Esophagus muscularis mucosa (tissue), 4 donors: ENCODE measurements around the gene SLC39A13. TPM values are rescaled to one million over a fixed set of nuclear protein-coding genes. Genes with fewer than 3 reads are reported as not detected.

Source experiments
- DNase-seq: peaks from one replicate; pipeline ENCODE4 v3.0.0-alpha.2; 2017; ENCODE audit errors: extremely low spot score
- H3K27ac ChIP-seq, 4 donors: fragments of 200-600 bp; sonication (generic); replicated peaks in 1 of 4; 1 replicate in 3 of 4; 2 replicates in 1 of 4; pipeline ENCODE4 v1.5.1; 2016 to 2019; ENCODE audit warnings: mild to moderate bottlenecking in 1 of 4
- H3K27me3 ChIP-seq, 4 donors: fragments of 200-600 bp; sonication (generic); one replicate each; pipeline versions ENCODE4 v1.5.1 to v1.6.0; 2016 to 2019
- H3K36me3 ChIP-seq, 4 donors: fragments of 200-600 bp; sonication (generic); one replicate each; pipeline ENCODE4 v1.5.1; 2016 to 2019
- H3K4me1 ChIP-seq, 4 donors: fragments of 200-600 bp; sonication (generic); one replicate each; pipeline ENCODE4 v1.5.1; 2016 to 2019
- H3K4me3 ChIP-seq, 4 donors: fragments of 200-600 bp; sonication (generic); 1 replicate in 2 of 4; 2 replicates in 2 of 4; pipeline ENCODE4 v1.5.1; 2016 to 2019; ENCODE audit warnings: mild to moderate bottlenecking in 4 of 4, moderate library complexity in 1 of 4
- H3K9me3 ChIP-seq, 4 donors: fragments of 200-600 bp; sonication (generic); 1 replicate in 3 of 4; 2 replicates in 1 of 4; pipeline ENCODE4 v1.5.1; 2016 to 2019
- EP300 ChIP-seq: sonication (generic); formaldehyde crosslinking; IDR thresholded peaks from one replicate; pipeline ENCODE4 v1.6.1; 2017; ENCODE audit warnings: antibody characterized with exemption
- POLR2A ChIP-seq: fragments of 450-650 bp; IDR thresholded peaks from one replicate; pipeline ENCODE4 v1.6.1; 2017; ENCODE audit warnings: antibody characterized with exemption, moderate library complexity, mild to moderate bottlenecking, low read depth
- POLR2AphosphoS5 ChIP-seq, 2 donors: sonication (generic); formaldehyde crosslinking; IDR thresholded peaks; one replicate each; pipeline ENCODE4 v1.6.1; 2017; ENCODE audit warnings: antibody characterized with exemption in 2 of 2
- WGBS: methylation state at CpG from one replicate; pipeline ENCODE4 v1.1.5; 2018; 5-methylcytosine and 5-hydroxymethylcytosine counted together
- intact Hi-C: fragments of 100-400 bp; cut with DNase I; formaldehyde crosslinking; loops from one replicate; pipeline ENCODE4 v1.15.1; 2023
- total RNA-seq, 4 donors: library from RNA; depleted of rRNA; stranded (reverse); fragments of >200 nt; gene quantifications; one replicate each; pipeline versions ENCODE4 v1.1.0 to v1.2.1, GENCODE V29; 2016
- TF ChIP-seq, protein P1 (sequence below), 3 experiments: fragments of 200-600 bp in 2 of 3; fragments of 450-650 bp in 1 of 3; sonication (generic) in 2 of 3; IDR thresholded peaks; one replicate each; pipeline ENCODE4 v1.5.1; 2017 to 2019; ENCODE audit warnings: antibody characterized with exemption in 3 of 3, mild to moderate bottlenecking in 2 of 3, moderate library complexity in 1 of 3

The SLC39A13 gene
- total RNA-seq, 4 donors from 2014 or later = 91.9 to 251 (median 129) TPM

DNA sequence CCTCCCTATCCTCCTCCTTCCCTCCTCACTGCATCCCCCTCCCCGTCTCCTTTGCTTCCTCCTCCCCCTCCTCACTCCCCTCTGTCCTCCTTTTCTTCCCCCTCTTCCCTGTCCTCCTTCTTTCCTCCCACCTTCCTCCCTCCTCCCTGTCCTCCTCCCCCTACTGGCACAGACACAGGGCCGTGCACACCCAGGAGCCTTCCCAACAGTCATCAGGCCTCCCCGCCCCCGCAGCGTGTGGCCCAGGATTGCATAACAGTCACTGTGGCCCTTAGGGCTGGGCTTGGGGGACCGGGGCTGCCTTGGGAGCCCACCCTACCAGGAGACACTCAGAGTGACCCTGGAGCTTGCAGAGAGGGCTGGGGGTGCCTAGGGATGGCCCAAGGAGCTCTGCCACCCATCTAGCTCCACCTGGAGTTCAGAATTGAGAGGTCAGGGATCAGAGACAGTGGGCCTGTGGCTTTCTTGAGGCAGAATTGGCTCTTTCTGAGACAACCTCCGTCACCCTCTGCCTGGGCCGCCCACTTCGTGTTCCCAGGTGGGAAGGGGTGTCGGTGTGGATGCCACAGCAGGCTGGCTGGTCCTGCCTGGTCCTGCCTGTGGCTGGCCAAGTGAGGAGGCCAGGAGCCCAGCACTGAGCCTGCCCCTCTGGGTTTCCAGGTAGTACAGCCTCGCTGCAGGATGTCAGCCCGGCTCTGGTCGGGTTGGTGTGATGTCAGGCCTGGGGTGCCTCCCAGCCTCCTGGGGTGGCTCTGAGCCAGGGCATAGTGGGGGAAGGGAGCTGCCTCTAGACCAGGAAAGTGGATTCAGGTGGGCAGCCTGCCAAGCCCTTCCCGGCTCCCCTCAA lies 31.6 kb upstream of the SLC39A13 start:
- DNase-seq = no peak
- no peak for TF ChIP-seq EP300
- H3K27ac ChIP-seq = peak overlapping the region; percentile 31 to 72 (median 64)
- H3K4me1 ChIP-seq = peaks cover 0 to 8% (median 3%) of the 10 kb centered on the region in 4 donors
- H3K9me3 ChIP-seq = no peaks in the 10 kb centered on the region
- H3K27me3 ChIP-seq = no peaks in the 10 kb centered on the region
- 60% methylated on average over 14 of the region's 14 CpGs for WGBS
- intact Hi-C loops = no loop called here
- peak overlapping the region; percentile 39 to 53 (median 41) for H3K4me3 ChIP-seq
- no peaks in the 10 kb centered on the region for H3K36me3 ChIP-seq

DNA sequence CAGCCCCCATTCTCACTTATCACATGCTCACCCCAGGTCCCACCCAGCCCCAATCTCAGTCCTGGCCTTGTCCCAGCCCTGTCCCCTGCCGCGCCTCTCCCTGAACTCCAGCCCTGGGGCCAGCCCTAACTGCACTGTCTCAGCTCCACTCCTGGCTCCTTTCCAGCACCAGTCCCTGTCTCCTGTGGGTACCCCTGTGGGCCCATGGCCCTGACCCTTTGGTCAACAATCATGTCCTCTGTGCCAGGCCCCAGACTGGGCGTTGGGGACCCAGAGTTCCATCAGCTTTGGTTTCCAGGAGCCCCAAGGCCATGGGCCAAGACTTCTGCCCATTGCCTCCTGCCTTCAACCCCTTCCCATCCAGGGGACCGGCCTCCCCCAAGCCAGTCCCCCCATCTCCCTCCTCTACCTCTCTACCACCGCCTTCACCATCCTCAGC lies 30.8 kb upstream of the SLC39A13 start:
- no peaks in the 10 kb centered on the region for H3K36me3 ChIP-seq
- intact Hi-C loops = no loop called here
- H3K27ac ChIP-seq = peak overlapping the region; percentile 51 to 72 (median 64)
- peak overlapping the region; percentile 39 to 53 (median 41) for H3K4me3 ChIP-seq
- no peak for DNase-seq
- WGBS = 80% methylated on average over 5 of the region's 5 CpGs
- no peaks in the 10 kb centered on the region for H3K9me3 ChIP-seq
- no peaks in the 10 kb centered on the region for H3K27me3 ChIP-seq
- TF ChIP-seq POLR2A (no peak), POLR2AphosphoS5 (IDR thresholded peaks at IDR 0.05) (no peak), EP300 (no peak)
- TF ChIP-seq, protein P1, sequence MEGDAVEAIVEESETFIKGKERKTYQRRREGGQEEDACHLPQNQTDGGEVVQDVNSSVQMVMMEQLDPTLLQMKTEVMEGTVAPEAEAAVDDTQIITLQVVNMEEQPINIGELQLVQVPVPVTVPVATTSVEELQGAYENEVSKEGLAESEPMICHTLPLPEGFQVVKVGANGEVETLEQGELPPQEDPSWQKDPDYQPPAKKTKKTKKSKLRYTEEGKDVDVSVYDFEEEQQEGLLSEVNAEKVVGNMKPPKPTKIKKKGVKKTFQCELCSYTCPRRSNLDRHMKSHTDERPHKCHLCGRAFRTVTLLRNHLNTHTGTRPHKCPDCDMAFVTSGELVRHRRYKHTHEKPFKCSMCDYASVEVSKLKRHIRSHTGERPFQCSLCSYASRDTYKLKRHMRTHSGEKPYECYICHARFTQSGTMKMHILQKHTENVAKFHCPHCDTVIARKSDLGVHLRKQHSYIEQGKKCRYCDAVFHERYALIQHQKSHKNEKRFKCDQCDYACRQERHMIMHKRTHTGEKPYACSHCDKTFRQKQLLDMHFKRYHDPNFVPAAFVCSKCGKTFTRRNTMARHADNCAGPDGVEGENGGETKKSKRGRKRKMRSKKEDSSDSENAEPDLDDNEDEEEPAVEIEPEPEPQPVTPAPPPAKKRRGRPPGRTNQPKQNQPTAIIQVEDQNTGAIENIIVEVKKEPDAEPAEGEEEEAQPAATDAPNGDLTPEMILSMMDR (IDR thresholded peaks at IDR 0.05) = no peak
- peaks cover 0 to 8% (median 3%) of the 10 kb centered on the region in 4 donors for H3K4me1 ChIP-seq

DNA sequence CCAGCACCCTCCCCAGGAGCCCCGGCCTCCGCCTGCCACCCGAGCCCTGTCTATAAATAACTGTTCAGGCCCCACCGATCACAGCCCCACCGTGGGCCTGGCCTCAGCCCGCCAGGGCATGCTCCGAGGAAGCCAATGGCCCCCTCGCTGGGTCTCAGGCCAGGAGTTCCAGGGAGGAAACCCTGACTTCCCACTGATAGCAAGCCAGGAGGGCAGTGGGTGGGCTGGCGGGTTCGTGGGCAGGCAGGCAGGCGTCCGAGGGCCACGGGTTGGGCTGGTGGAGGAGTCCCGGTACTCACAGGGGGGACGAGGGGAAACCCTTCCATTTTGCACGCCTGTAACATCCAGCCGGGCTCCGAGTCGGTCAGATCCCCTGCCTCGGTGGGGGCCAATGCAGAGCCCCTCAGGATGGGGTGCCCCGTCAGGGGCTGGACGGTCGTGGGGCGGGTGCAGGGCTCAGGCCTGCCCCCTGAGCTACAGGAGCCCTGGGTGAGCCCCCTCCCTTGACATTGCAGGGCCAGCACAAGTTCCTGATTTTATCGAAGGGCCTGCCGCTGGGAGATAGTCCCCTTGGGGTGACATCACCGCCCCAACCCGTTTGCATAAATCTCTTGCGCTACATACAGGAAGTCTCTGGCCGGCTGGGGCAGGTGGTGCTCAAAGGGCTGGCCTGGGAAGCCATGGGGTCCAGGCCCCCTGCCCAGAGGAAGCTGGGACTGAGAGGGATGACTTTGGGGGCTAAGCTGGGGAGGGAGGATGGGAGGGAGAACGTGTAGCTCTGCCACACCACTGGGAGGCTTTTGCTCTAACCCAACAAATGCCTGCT lies 30.2 kb upstream of the SLC39A13 start, which contains the start of gene SPI1:
Gene SPI1 (minus strand): TSS at position 538 of the 826 bp plus-strand sequence. CDS start 194 bp downstream, at position 344.
- Histone ChIP-seq H3K36me3 (no peaks in the 10 kb centered on the region), H3K4me1 (peaks cover 0 to 8% (median 3%) of the 10 kb centered on the region in 4 donors), H3K27ac (peak within 1 kb of the TSS; percentile 51 to 72 (median 64)), H3K27me3 (no peaks in the 10 kb centered on the region), H3K9me3 (no peaks in the 10 kb centered on the region), H3K4me3 (peak within 1 kb of the TSS; percentile 39 to 53 (median 41))
- no peak for DNase-seq
- 89% methylated on average over 3 of the region's 31 CpGs for WGBS
- intact Hi-C loops = no loop called here
- TF ChIP-seq, protein P1 (IDR thresholded peaks at IDR 0.05) = no peak
- peak in 1 of 2 donors; percentile 33 for TF ChIP-seq POLR2AphosphoS5 (IDR thresholded peaks at IDR 0.05)

DNA sequence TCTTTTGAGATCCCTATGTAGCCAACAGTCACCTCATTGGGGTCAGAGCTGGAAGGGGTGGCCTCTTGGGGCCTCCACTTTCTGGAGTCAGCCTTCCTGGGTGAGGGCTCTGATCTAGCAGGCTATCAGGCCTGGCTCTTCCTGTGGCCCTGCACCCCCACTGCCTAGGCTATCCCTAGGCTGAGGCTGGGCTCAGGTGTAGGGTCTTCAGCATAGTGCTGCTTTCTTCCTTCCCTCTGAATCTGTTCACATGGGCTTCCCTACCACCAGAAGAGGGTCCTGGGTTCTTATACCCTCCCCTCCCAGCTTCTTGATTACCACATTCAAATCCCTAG lies 29.6 kb upstream of the SLC39A13 start:
- peaks cover 0 to 5% (median 2%) of the 10 kb centered on the region in 4 donors for H3K4me1 ChIP-seq
- H3K36me3 ChIP-seq = no peaks in the 10 kb centered on the region
- no peaks in the 10 kb centered on the region for H3K9me3 ChIP-seq
- H3K27me3 ChIP-seq = no peaks in the 10 kb centered on the region
- H3K4me3 ChIP-seq = no peak overlapping the region
- intact Hi-C loops = no loop called here
- no peak for TF ChIP-seq EP300
- TF ChIP-seq POLR2AphosphoS5 (IDR thresholded peaks at IDR 0.05) = no peak
- TF ChIP-seq, protein P1 (IDR thresholded peaks at IDR 0.05) = no peak
- TF ChIP-seq POLR2A = no peak
- peak overlapping the region in 3 of 4 donors; percentile 28 to 66 (median 63) for H3K27ac ChIP-seq
- DNase-seq = no peak

DNA sequence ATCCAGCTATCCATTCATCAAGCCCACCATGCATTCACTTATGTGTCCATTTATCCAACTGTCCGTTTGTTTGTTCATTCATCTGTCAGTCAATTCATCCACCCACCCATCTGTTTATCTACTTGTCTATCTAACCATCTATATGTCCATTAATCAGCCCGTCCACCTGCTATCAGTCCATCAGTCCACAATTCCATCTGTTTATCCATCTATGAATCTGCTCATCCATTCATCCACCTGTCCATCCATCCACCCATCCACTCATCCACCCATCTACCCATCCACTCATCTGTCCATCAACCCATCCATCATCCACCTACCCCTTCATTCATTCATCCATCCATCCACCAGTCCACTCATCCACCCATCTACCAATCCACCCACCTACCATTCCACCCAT lies 29.1 kb upstream of the SLC39A13 start:
- Histone ChIP-seq H3K4me3 (no peak overlapping the region), H3K27me3 (no peaks in the 10 kb centered on the region), H3K9me3 (no peaks in the 10 kb centered on the region), H3K4me1 (no peaks in the 10 kb centered on the region), H3K27ac (no peak overlapping the region), H3K36me3 (no peaks in the 10 kb centered on the region)
- intact Hi-C loops = no loop called here
- no peak for DNase-seq
- WGBS = 86% methylated on average over 2 of the region's 2 CpGs
- TF ChIP-seq, protein P1 (IDR thresholded peaks at IDR 0.05) = no peak
- TF ChIP-seq POLR2AphosphoS5 (IDR thresholded peaks at IDR 0.05) (no peak), POLR2A (no peak), EP300 (no peak)
